Stimulated activated CD8-positive, alpha-beta memory T cell treated with anti-CD3 and anti-CD28 coated beads, Interleukin-2, amount 100 ng/mL, for 48 hours (primary cell): ENCODE measurements around the gene PTRHD1.
"Not testable (repeated sequence)": the region's sequence is repeated elsewhere in the genome, so short reads cannot be mapped to it uniquely, and the experiment has no call there.

Experiments
- DNase-seq, 2 donors: peaks; one replicate each; pipeline ENCODE4 v3.0.0-alpha.2; 2020; ENCODE audit warnings: low read depth in 2 of 2

Gene PTRHD1, protein sequence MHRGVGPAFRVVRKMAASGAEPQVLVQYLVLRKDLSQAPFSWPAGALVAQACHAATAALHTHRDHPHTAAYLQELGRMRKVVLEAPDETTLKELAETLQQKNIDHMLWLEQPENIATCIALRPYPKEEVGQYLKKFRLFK

GRCh38 chr2:24792874-24793760 lies at the start of gene PTRHD1, which contains the start of gene CENPO:
Gene PTRHD1 (minus strand): TSS chr2:24793391. CDS start chr2:24793377, 14 bp downstream.
Gene CENPO (plus strand): TSS chr2:24793425. CDS start chr2:24793920, 495 bp downstream.
- DNase-seq = peak; percentile 89 to 92

GRCh38 chr2:24842081-24843050 lies 49.2 kb upstream of the PTRHD1 start:
- DNase-seq = no peak

GRCh38 chr2:24840962-24841945 lies 48.1 kb upstream of the PTRHD1 start:
- DNase-seq = no peak

- DNase-seq = no peak
Measured at GRCh38 chr2:24840164-24840869, 47.1 kb upstream of the PTRHD1 start.

- DNase-seq = no peak
Measured at GRCh38 chr2:24839729-24840128, 46.5 kb upstream of the PTRHD1 start.

DNA sequence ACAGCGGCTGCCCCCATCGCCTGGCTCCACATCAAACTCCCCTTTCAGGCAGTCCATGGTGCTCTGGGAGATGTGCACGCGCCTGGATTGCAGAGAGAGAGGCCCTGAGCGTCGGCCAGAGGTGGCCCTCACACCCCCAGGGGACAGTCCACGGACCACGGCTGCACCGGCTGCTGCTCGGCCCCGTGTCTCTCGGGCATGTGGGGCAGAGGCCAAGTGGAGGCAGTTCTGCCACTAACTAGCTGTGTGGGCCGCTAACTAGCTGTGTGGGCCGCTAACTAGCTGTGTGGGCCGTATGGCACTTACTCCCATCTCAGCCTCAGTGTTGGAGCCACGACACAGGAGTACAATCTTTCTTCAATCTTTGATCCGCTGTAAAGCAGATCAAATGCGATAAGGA lies 45.4 kb upstream of the PTRHD1 start:
- DNase-seq = no peak

- DNase-seq = no peak
Measured at GRCh38 chr2:24837996-24838513, 44.9 kb upstream of the PTRHD1 start.

GRCh38 chr2:24836706-24837105 lies 43.5 kb upstream of the PTRHD1 start:
- no peak for DNase-seq

DNA sequence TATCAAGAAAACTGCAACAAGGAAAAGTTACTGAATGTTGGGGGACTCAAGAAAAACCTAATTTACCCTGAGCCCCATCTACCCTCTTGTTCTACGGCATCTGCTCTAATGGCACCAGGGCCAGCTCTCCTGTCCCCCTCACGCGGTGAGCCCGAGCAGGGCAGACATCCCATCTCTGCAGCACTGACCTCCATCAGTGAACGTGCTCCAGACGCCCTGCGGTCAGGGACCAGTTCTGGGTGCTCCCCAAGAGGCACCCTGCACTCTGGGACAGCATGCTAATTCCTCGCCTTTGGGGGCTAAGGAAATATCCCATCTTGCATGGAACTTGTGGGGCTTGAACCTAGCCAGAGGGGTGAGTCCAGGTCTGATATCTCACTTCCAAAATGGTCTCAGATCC lies 43.0 kb upstream of the PTRHD1 start:
- DNase-seq = no peak

- DNase-seq = not testable (repeated sequence)
Measured at GRCh38 chr2:24835411-24835810, 42.2 kb upstream of the PTRHD1 start.

DNA sequence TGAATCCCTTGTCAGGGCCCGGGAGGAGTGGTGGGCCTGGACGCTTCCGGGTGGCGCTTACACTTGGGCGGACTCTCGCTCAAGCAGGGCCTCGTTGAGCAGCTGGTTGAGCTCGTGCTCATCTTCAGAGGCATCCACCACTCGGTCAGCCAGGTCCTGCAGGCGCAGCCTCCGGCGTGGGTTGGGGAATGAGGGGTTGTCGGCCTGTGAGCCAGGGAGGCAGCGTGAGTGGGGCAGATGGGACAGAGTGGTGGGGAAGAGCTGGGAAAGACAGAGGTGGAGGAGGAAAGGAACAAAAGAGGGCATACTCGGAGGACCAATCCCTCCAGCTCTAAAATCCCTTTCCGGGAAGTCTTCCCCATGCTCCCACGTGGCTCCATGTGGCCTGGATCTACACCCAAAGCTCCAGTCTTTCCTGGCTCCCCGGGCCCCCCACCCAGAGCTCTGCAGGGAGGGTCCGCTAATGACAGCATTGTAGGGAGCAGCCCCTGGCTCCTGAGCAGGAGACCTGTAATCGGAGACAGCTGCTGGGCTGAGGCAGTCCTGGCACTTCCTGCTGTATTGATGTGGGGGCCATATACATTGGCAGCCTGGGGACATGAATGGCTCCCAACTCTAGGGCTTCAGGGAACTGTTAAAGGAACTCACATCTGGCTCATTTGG lies 41.7 kb upstream of the PTRHD1 start:
- DNase-seq = no peak

DNA sequence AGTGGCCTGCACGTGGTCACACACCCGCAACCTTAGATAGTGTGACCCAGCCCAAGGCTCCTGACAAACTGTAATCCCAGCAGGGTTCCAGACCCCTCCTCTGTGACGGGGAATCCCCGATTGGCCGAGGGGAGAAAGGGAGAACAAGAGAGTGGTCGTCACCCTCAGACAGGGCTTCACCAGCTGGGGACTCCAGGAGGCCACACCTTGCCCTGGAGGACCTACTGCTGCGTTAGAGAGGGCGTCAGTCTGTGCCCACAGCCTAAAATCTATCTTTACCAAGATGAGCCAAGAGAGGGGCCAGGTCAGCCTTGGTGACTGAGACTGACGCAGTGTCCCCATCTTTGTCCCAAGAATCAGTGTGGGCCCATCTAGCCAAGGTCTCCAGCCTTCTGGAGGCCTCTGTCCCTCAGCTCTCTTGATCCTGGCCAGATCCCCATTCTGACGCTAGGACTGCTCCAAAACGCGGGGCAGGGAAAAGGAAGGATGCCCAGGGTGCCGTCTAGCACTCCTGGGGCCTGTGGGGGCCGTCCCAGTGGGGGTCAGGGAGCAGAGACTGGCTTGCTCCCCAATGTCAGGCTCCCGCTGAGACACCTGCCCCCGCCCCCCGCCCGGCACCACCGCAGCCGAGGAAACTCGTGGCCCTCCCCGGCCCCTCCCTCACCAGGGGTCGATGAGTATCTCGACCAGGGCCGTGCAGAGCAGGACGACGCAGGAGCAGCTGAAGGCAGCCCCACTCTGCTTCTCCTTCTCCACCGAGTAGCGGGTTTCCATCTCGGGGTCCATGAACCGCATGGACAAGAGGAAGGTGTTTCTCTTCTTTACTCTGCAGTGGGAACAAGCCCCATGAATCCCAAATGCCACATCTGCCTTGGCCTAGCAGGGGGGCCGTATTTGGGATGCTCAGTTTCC lies 40.9 kb upstream of the PTRHD1 start:
- no peak for DNase-seq

DNA sequence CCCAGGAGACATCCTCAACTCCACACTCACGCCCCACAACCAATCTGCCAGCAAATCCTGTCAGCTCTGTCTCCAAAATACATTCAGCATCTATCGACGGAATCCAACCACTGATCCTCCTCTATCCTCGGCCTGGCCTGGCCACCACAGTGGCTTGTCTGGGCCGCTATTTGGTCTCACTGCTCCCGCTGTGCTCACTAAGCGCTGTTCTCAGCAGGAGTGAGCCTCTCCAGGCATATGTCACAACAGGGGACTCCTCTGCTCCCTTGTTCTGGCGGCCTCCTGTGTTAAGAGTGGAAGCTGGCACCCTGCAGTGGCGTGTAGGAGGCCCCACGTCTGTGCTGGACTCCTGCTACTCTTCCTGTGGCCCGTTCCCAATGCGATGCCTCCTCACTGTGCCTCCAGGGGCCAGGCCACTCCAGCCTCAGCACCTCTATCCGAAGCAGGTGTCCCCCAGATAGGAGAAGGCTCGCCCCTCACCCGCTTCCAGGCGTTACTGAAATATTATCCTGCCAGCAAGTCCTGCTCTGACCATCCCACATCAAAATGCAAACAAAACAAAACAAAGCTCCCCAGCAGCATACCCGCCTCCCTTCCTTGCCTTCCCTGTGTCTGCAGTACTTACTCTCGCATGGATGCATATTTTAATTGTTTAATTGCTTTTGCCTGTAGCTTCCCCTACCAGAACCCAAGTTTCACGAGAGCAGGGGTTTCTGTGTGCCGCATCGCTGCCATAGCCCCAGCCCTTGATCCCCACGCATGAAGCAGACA lies 39.9 kb upstream of the PTRHD1 start:
- DNase-seq = no peak

GRCh38 chr2:24832521-24832920 lies 39.3 kb upstream of the PTRHD1 start:
- DNase-seq = no peak

GRCh38 chr2:24832073-24832461 lies 38.9 kb upstream of the PTRHD1 start:
- DNase-seq = no peak

- DNase-seq = no peak
Measured at GRCh38 chr2:24831221-24832072, 38.3 kb upstream of the PTRHD1 start.

- DNase-seq = no peak
Measured at GRCh38 chr2:24830786-24831185, 37.6 kb upstream of the PTRHD1 start.
